Gastrocnemius medialis (tissue), 4 donors: Measurements from ENCODE around the gene HK3. TPM values are rescaled to one million over a fixed set of nuclear protein-coding genes. Genes with fewer than 3 reads are reported as not detected.

Experiments
- ATAC-seq, 2 donors: fragments of 150-250 bp; one replicate each; pipeline ENCODE4 v1.9.1; 2016
- DNase-seq, 2 donors: peaks; one replicate each; pipeline ENCODE4 v3.0.0-alpha.2; 2019
- H3K27ac ChIP-seq, 4 donors: fragments of 200-600 bp; sonication (generic); 1 replicate in 1 of 4; 2 replicates in 3 of 4; pipeline ENCODE4 v1.5.1; 2016 to 2018; ENCODE audit warnings: mild to moderate bottlenecking in 2 of 4, moderate library complexity in 1 of 4
- H3K27me3 ChIP-seq, 3 donors: fragments of 200-600 bp; sonication (generic) in 2 of 3; 1 replicate in 1 of 3; 2 replicates in 2 of 3; pipeline versions ENCODE4 v1.5.1 to v1.6.0; 2016 to 2019; ENCODE audit warnings: mild to moderate bottlenecking in 1 of 3, moderate library complexity in 1 of 3
- H3K36me3 ChIP-seq, 2 donors: fragments of 200-600 bp; sonication (generic) in 1 of 2; one replicate each; pipeline ENCODE4 v1.5.1; 2017 to 2018
- H3K4me1 ChIP-seq, 2 donors: fragments of 200-600 bp; sonication (generic) in 1 of 2; one replicate each; pipeline ENCODE4 v1.5.1; 2016 to 2017; ENCODE audit warnings: mild to moderate bottlenecking in 2 of 2
- H3K4me3 ChIP-seq, 4 donors: fragments of 200-600 bp; sonication (generic) in 3 of 4; 1 replicate in 1 of 4; 2 replicates in 3 of 4; pipeline ENCODE4 v1.5.1; 2016 to 2019; ENCODE audit warnings: mild to moderate bottlenecking in 2 of 4
- H3K9me3 ChIP-seq, 3 donors: fragments of 200-600 bp; sonication (generic) in 2 of 3; 1 replicate in 1 of 3; 2 replicates in 2 of 3; pipeline ENCODE4 v1.5.1; 2016 to 2019
- POLR2A ChIP-seq, 2 donors: fragments of 450-650 bp; IDR thresholded peaks; one replicate each; pipeline ENCODE4 v1.6.1; 2017; ENCODE audit warnings: antibody characterized with exemption in 2 of 2, mild to moderate bottlenecking in 2 of 2, moderate library complexity in 2 of 2
- in situ Hi-C, 4 donors: fragments of 200-750 bp; cut with MboI; loops; one replicate each; pipeline versions ENCODE4 v1.15.0 to v1.8.0; 2017; ENCODE audit warnings: low sequenced_read_pairs in 4 of 4
- intact Hi-C: fragments of 100-400 bp; cut with DNase I; formaldehyde crosslinking; loops from one replicate; pipeline ENCODE4 v1.15.1; 2023; ENCODE audit warnings: low total_unique reads
- total RNA-seq, 4 donors: library from RNA; depleted of rRNA; stranded (reverse); fragments of >200 nt; gene quantifications; one replicate each; pipeline versions ENCODE4 v1.1.0 to v1.2.3, GENCODE V29; 2016
- TF ChIP-seq, protein P1 (sequence below), 5 experiments: fragments of 450-650 bp in 3 of 5; fragments of 200-600 bp in 2 of 5; sonication (generic) in 2 of 5; IDR thresholded peaks in 4 of 5; conservative IDR thresholded peaks in 1 of 5; 1 replicate in 4 of 5; 2 replicates in 1 of 5; pipeline ENCODE4 v1.5.1; 2016 to 2019; ENCODE audit warnings: antibody characterized with exemption in 5 of 5, mild to moderate bottlenecking in 3 of 5, moderate library complexity in 3 of 5

HK3 gene
- total RNA-seq, 4 donors from 2014 or later = 0.53 to 2.6 (median 2.4) TPM

- TF ChIP-seq, protein P1, sequence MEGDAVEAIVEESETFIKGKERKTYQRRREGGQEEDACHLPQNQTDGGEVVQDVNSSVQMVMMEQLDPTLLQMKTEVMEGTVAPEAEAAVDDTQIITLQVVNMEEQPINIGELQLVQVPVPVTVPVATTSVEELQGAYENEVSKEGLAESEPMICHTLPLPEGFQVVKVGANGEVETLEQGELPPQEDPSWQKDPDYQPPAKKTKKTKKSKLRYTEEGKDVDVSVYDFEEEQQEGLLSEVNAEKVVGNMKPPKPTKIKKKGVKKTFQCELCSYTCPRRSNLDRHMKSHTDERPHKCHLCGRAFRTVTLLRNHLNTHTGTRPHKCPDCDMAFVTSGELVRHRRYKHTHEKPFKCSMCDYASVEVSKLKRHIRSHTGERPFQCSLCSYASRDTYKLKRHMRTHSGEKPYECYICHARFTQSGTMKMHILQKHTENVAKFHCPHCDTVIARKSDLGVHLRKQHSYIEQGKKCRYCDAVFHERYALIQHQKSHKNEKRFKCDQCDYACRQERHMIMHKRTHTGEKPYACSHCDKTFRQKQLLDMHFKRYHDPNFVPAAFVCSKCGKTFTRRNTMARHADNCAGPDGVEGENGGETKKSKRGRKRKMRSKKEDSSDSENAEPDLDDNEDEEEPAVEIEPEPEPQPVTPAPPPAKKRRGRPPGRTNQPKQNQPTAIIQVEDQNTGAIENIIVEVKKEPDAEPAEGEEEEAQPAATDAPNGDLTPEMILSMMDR (IDR thresholded peaks at IDR 0.05 in 4 of 5, conservative IDR thresholded peaks at IDR 0.05 in 1 of 5) = no peak
- no peak for TF ChIP-seq POLR2A (IDR thresholded peaks at IDR 0.05)
These were observed 17.2 kb upstream of the HK3 start for GRCh38 chr5:176916337-176916736.

DNA sequence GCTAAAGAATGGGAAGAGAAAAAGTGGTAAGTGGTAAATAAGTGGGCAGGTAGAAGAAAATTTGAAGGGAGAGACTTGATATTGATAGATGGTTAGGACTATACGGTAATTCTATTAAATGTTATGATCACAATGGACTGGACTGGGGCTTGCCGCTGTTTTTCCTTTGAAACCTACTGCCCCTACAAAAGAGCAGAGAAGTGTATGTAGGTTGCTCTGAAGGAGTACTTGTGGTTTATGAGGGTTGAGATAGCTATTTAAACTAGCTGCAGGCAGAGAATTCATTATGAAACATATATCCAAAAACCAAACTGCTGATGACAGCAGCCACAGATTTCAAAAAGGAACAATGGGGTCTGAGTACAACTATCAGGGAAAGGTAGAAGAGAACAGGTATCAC, 16.8 kb upstream of the HK3 start:
- H3K27me3 ChIP-seq = no peaks in the 10 kb centered on the region
- intact Hi-C loops = no loop called here
- no peak overlapping the region for H3K27ac ChIP-seq
- H3K4me3 ChIP-seq = no peak overlapping the region
- no peaks in the 10 kb centered on the region for H3K9me3 ChIP-seq
- in situ Hi-C loops = no loop called here
- TF ChIP-seq POLR2A (IDR thresholded peaks at IDR 0.05) = no peak
- TF ChIP-seq, protein P1 (IDR thresholded peaks at IDR 0.05 in 4 of 5, conservative IDR thresholded peaks at IDR 0.05 in 1 of 5) = no peak
- DNase-seq = no peak
- H3K4me1 ChIP-seq = no peaks in the 10 kb centered on the region
- peaks cover 0 to 6% of the 10 kb centered on the region in 2 donors for H3K36me3 ChIP-seq
- ATAC-seq = no peak

More at GRCh38 chr5:176916337-176916736, 17.2 kb upstream of the HK3 start:
- no peaks in the 10 kb centered on the region for H3K27me3 ChIP-seq
- intact Hi-C loops = no loop called here
- DNase-seq (no peak), ATAC-seq (no peak)
- no peaks in the 10 kb centered on the region for H3K4me1 ChIP-seq
- peaks cover 0 to 2% of the 10 kb centered on the region in 2 donors for H3K36me3 ChIP-seq
- H3K9me3 ChIP-seq = no peaks in the 10 kb centered on the region
- in situ Hi-C loops = no loop called here
- H3K27ac ChIP-seq = no peak overlapping the region
- no peak overlapping the region for H3K4me3 ChIP-seq

GRCh38 chr5:176912115-176912514, 13.0 kb upstream of the HK3 start:
- no peaks in the 10 kb centered on the region for H3K27me3 ChIP-seq
- ATAC-seq = no peak
- H3K4me3 ChIP-seq = no peak overlapping the region
- no peaks in the 10 kb centered on the region for H3K4me1 ChIP-seq
- H3K36me3 ChIP-seq = peaks cover 0 to 38% of the 10 kb centered on the region in 2 donors
- no peaks in the 10 kb centered on the region for H3K9me3 ChIP-seq
- no peak overlapping the region for H3K27ac ChIP-seq
- TF ChIP-seq, protein P1 (IDR thresholded peaks at IDR 0.05 in 4 of 5, conservative IDR thresholded peaks at IDR 0.05 in 1 of 5) = no peak
- TF ChIP-seq POLR2A (IDR thresholded peaks at IDR 0.05) = no peak
- intact Hi-C loops = no loop called here
- in situ Hi-C loops = no loop called here
- DNase-seq = no peak

DNA sequence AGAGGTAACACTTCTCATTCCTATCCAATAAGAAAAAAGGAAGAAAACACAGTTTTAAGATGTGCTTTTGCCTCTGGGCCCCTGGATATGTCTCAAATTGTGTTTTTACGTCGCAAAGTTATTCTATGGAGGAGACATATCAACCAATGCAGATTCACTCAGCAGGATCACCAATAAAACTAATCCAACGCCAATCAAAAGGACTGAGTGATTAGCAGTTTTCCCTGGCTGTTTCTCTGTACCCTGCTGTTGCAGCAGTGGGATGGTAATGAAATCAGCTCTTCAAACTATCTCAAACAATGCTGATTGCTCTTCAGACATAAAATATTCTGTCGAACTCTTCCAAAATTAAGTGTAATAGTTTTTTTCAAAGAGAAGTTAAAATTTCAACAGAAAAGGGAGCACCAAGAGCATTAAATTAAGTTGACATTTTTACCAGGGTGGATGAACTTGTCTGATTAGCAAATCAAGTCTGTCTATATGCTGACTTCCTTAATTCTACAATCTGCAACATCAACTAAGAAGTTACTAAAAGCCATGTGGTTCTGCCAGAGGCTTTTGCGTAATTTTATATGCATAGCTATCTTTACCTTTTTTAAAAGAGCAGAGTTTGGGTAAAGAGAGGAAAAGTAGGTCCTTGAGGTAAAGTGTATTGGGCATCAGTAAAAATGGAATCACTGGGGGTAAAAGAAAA, 9.7 kb upstream of the HK3 start:
- TF ChIP-seq POLR2A (IDR thresholded peaks at IDR 0.05) = no peak
- TF ChIP-seq, protein P1 (IDR thresholded peaks at IDR 0.05 in 4 of 5, conservative IDR thresholded peaks at IDR 0.05 in 1 of 5) = no peak
- H3K9me3 ChIP-seq = no peaks in the 10 kb centered on the region
- intact Hi-C loops (no loop called here), in situ Hi-C loops (no loop called here)
- H3K27ac ChIP-seq = no peak overlapping the region
- H3K27me3 ChIP-seq = no peaks in the 10 kb centered on the region
- H3K4me3 ChIP-seq = no peak overlapping the region
- peaks cover 0 to 71% of the 10 kb centered on the region in 2 donors for H3K36me3 ChIP-seq
- no peaks in the 10 kb centered on the region for H3K4me1 ChIP-seq
- ATAC-seq = no peak
- DNase-seq = no peak

- no peak overlapping the region for H3K4me3 ChIP-seq
- H3K9me3 ChIP-seq = no peaks in the 10 kb centered on the region
- no peaks in the 10 kb centered on the region for H3K4me1 ChIP-seq
- intact Hi-C loops (no loop called here), in situ Hi-C loops (no loop called here)
- no peak for TF ChIP-seq POLR2A (IDR thresholded peaks at IDR 0.05)
- TF ChIP-seq, protein P1 (IDR thresholded peaks at IDR 0.05 in 4 of 5, conservative IDR thresholded peaks at IDR 0.05 in 1 of 5) = no peak
- H3K27ac ChIP-seq = no peak overlapping the region
- H3K27me3 ChIP-seq = no peaks in the 10 kb centered on the region
- DNase-seq (no peak), ATAC-seq (no peak)
- peaks cover 0 to 84% of the 10 kb centered on the region in 2 donors for H3K36me3 ChIP-seq
These were observed 7.7 kb upstream of the HK3 start for GRCh38 chr5:176906796-176907195.
